ENCODE measurements around the gene PRKCB.

Gene PRKCB

GRCh38 chr16:24198807-24199533 lies 363.2 kb downstream of the PRKCB start:
- no peaks in the 10 kb centered on the region for H3F3A ChIP-seq (ENCODE audit: insufficient read depth)
- H3K9me3 ChIP-seq (ENCODE audit: insufficient read depth, low read length): no peaks in the 10 kb centered on the region
- H3K79me2 ChIP-seq (ENCODE audit: insufficient read depth, low read length): no peaks in the 10 kb centered on the region
- no peak overlapping the region for H3K9ac ChIP-seq (ENCODE audit: low read length)
- no peak overlapping the region for H3K4me2 ChIP-seq (ENCODE audit: low read depth, low read length, poor library complexity, severe bottlenecking)
- H2AFZ ChIP-seq (ENCODE audit: low read depth, low read length, severe bottlenecking): no peak overlapping the region
- no peaks in the 10 kb centered on the region for H3K9me2 ChIP-seq (replicated peaks; ENCODE audit: insufficient read depth, low read length)
- H3K4me3 ChIP-seq (ENCODE audit: insufficient read depth, low read length, poor library complexity, severe bottlenecking): no peak overlapping the region
- TF ChIP-seq EZH2phosphoT487 (conservative IDR thresholded peaks at IDR 0.05; ENCODE audit: low read length): no peak
- no peak for TF ChIP-seq CTCF (IDR thresholded peaks at IDR 0.05; ENCODE audit: insufficient read depth, low read length, poor library complexity, severe bottlenecking)
- H3K36me3 ChIP-seq (ENCODE audit: low read length): no peaks in the 10 kb centered on the region
- H3K27me3 ChIP-seq (ENCODE audit: low read length): no peaks in the 10 kb centered on the region
- no peak overlapping the region for H3K27ac ChIP-seq (ENCODE audit: low read depth, low read length)
- no peaks in the 10 kb centered on the region for H4K20me1 ChIP-seq (ENCODE audit: low read depth, low read length)

GRCh38 chr16:24203675-24204074 lies 367.9 kb downstream of the PRKCB start:
- 0 out of 2 replicates have a peak, but pooled peaks cover 2% of the 10 kb centered on the region for H3K27me3 ChIP-seq (ENCODE audit: low read length)
- no peaks in the 10 kb centered on the region for H3K79me2 ChIP-seq (ENCODE audit: insufficient read depth, low read length)
- no peaks in the 10 kb centered on the region for H4K20me1 ChIP-seq (ENCODE audit: low read depth, low read length)
- H3K9me2 ChIP-seq (replicated peaks; ENCODE audit: insufficient read depth, low read length): no peaks in the 10 kb centered on the region
- H3K27ac ChIP-seq (ENCODE audit: low read depth, low read length): no peak overlapping the region
- H3K9ac ChIP-seq (ENCODE audit: low read length): no peak overlapping the region
- H3F3A ChIP-seq (ENCODE audit: insufficient read depth): no peaks in the 10 kb centered on the region
- H3K36me3 ChIP-seq (ENCODE audit: low read length): no peaks in the 10 kb centered on the region
- no peak overlapping the region for H2AFZ ChIP-seq (ENCODE audit: low read depth, low read length, severe bottlenecking)
- H3K4me3 ChIP-seq (ENCODE audit: insufficient read depth, low read length, poor library complexity, severe bottlenecking): no peak overlapping the region
- no peak for TF ChIP-seq EZH2phosphoT487 (conservative IDR thresholded peaks at IDR 0.05; ENCODE audit: low read length)
- TF ChIP-seq CTCF (IDR thresholded peaks at IDR 0.05; ENCODE audit: insufficient read depth, low read length, poor library complexity, severe bottlenecking): no peak
- no peaks in the 10 kb centered on the region for H3K9me3 ChIP-seq (ENCODE audit: insufficient read depth, low read length)
- no peak overlapping the region for H3K4me2 ChIP-seq (ENCODE audit: low read depth, low read length, poor library complexity, severe bottlenecking)

GRCh38 chr16:24204150-24204665 lies 368.4 kb downstream of the PRKCB start:
- no peak overlapping the region for H3K27ac ChIP-seq (ENCODE audit: low read depth, low read length)
- no peaks in the 10 kb centered on the region for H3K9me3 ChIP-seq (ENCODE audit: insufficient read depth, low read length)
- no peak overlapping the region for H3K9ac ChIP-seq (ENCODE audit: low read length)
- no peak overlapping the region for H3K4me2 ChIP-seq (ENCODE audit: low read depth, low read length, poor library complexity, severe bottlenecking)
- no peaks in the 10 kb centered on the region for H3K36me3 ChIP-seq (ENCODE audit: low read length)
- H3K9me2 ChIP-seq (replicated peaks; ENCODE audit: insufficient read depth, low read length): no peaks in the 10 kb centered on the region
- 0 out of 2 replicates have a peak, but pooled peaks cover 2% of the 10 kb centered on the region for H3K27me3 ChIP-seq (ENCODE audit: low read length)
- H3K79me2 ChIP-seq (ENCODE audit: insufficient read depth, low read length): no peaks in the 10 kb centered on the region
- no peak overlapping the region for H2AFZ ChIP-seq (ENCODE audit: low read depth, low read length, severe bottlenecking)
- no peak overlapping the region for H3K4me3 ChIP-seq (ENCODE audit: insufficient read depth, low read length, poor library complexity, severe bottlenecking)
- H4K20me1 ChIP-seq (ENCODE audit: low read depth, low read length): no peaks in the 10 kb centered on the region
- TF ChIP-seq CTCF (IDR thresholded peaks at IDR 0.05; ENCODE audit: insufficient read depth, low read length, poor library complexity, severe bottlenecking) (no peak), EZH2phosphoT487 (conservative IDR thresholded peaks at IDR 0.05; ENCODE audit: low read length) (no peak)
- H3F3A ChIP-seq (ENCODE audit: insufficient read depth): no peaks in the 10 kb centered on the region

Measured in SU-DHL-6 (cell line).